Right atrium auricular region (tissue), 2 donors: ENCODE data around the gene NPAS3. TPM values are rescaled to one million over a fixed set of nuclear protein-coding genes. Genes with fewer than 3 reads are reported as not detected.

Experiments
- DNase-seq: peaks from one replicate; pipeline ENCODE4 v3.0.0-alpha.2; 2019; ENCODE audit warnings: low spot score
- H3K27ac ChIP-seq, 2 donors: fragments of 200-600 bp; sonication (generic); 1 replicate in 1 of 2; 2 replicates in 1 of 2; pipeline ENCODE4 v1.5.1; 2016 to 2019
- H3K27me3 ChIP-seq, 2 donors: fragments of 200-600 bp; sonication (generic); one replicate each; pipeline versions ENCODE4 v1.5.1 to v1.6.0; 2017 to 2019
- H3K36me3 ChIP-seq: fragments of 200-600 bp; sonication (generic); one replicate; pipeline ENCODE4 v1.5.1; 2016
- H3K4me1 ChIP-seq, 2 donors: fragments of 200-600 bp; sonication (generic); one replicate each; pipeline versions ENCODE4 v1.5.1 to v1.6.0; 2017 to 2019
- H3K4me3 ChIP-seq, 2 donors: fragments of 200-600 bp; sonication (generic); 1 replicate in 1 of 2; 2 replicates in 1 of 2; pipeline ENCODE4 v1.5.1; 2017 to 2019; ENCODE audit warnings: mild to moderate bottlenecking in 1 of 2, moderate library complexity in 1 of 2
- H3K9me3 ChIP-seq, 2 donors: fragments of 200-600 bp; sonication (generic); one replicate each; pipeline ENCODE4 v1.5.1; 2019
- total RNA-seq, 2 donors: library from RNA; depleted of rRNA; stranded (reverse); fragments of >200 nt; gene quantifications; one replicate each; pipeline ENCODE4 v1.1.0, GENCODE V29; 2016
- TF ChIP-seq, protein P1 (sequence below), 2 donors: fragments of 200-600 bp; sonication (generic); IDR thresholded peaks; one replicate each; pipeline ENCODE4 v1.5.1; 2019; ENCODE audit warnings: antibody characterized with exemption in 2 of 2

The NPAS3 gene
- total RNA-seq, 2 donors from 2014 or later: 0.67 to 1.3 TPM

DNA sequence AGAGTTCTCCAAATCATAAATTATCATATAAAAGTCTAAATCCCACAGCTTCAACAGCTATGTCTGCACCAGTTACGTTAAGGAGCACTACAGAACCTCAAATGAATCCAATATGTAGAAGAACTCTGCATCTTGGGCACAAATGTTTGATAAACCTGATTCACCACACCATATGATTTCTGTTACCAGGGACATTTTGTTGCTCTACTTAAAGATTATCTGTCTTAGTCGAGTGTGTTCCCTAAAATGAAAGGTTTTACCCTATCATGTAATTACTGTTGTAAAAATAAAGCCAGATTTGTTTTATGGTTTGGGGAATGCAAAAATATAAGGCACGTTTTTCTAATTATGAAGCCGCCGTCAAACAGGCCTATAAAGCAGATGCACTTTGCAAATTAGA is 649.1 kb downstream of the NPAS3 start:
- Histone ChIP-seq H3K9me3 (no peaks in the 10 kb centered on the region), H3K4me3 (no peak overlapping the region), H3K27me3 (no peaks in the 10 kb centered on the region), H3K36me3 (no peaks in the 10 kb centered on the region), H3K27ac (no peak overlapping the region), H3K4me1 (no peaks in the 10 kb centered on the region)
- TF ChIP-seq, protein P1, sequence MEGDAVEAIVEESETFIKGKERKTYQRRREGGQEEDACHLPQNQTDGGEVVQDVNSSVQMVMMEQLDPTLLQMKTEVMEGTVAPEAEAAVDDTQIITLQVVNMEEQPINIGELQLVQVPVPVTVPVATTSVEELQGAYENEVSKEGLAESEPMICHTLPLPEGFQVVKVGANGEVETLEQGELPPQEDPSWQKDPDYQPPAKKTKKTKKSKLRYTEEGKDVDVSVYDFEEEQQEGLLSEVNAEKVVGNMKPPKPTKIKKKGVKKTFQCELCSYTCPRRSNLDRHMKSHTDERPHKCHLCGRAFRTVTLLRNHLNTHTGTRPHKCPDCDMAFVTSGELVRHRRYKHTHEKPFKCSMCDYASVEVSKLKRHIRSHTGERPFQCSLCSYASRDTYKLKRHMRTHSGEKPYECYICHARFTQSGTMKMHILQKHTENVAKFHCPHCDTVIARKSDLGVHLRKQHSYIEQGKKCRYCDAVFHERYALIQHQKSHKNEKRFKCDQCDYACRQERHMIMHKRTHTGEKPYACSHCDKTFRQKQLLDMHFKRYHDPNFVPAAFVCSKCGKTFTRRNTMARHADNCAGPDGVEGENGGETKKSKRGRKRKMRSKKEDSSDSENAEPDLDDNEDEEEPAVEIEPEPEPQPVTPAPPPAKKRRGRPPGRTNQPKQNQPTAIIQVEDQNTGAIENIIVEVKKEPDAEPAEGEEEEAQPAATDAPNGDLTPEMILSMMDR (IDR thresholded peaks at IDR 0.05): no peak
- no peak for DNase-seq

DNA sequence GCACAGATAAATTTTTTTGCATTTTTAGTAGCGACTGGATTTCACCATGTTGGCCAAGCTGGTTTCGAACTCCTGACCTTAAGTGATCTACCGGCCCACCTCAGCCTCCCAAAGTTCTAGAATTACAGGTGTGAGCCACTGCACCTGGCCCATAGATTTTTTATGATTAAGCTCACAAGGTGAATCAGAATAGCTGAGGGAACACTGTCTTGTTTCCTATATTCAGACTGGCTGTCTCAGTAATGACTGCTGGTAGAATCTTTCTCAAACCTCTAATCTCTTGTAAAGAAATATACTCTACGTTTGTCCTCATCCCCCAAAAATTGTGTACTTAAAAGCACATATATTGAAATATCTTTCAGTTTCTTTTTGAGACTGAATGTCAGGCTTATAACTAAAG is 650.1 kb downstream of the NPAS3 start:
- Histone ChIP-seq H3K4me3 (no peak overlapping the region), H3K27ac (no peak overlapping the region), H3K9me3 (no peaks in the 10 kb centered on the region), H3K36me3 (no peaks in the 10 kb centered on the region), H3K27me3 (no peaks in the 10 kb centered on the region), H3K4me1 (no peaks in the 10 kb centered on the region)
- TF ChIP-seq, protein P1 (IDR thresholded peaks at IDR 0.05): no peak
- DNase-seq: no peak

DNA sequence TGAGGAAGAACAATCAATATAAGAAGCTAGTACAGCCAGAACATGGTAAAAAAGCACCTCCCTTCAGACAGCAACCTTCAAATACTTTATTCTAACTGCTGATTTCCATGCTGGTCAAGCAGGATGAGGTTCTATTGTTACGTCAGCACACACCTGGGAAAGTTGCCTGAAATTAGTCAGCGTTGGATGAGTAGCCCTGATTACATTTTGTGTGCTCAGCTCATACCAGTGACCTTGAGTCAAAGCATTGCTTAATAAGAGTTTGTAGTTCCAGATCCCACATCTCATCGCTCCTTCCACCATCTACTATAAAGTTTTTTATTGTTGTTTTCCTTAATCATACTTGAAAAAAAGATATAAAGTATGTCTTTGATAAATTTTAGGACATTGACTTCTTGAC is 650.7 kb downstream of the NPAS3 start:
- no peaks in the 10 kb centered on the region for H3K27me3 ChIP-seq
- DNase-seq: no peak
- TF ChIP-seq, protein P1 (IDR thresholded peaks at IDR 0.05): no peak
- no peaks in the 10 kb centered on the region for H3K9me3 ChIP-seq
- no peak overlapping the region for H3K4me3 ChIP-seq
- H3K4me1 ChIP-seq: no peaks in the 10 kb centered on the region
- H3K36me3 ChIP-seq: no peaks in the 10 kb centered on the region
- no peak overlapping the region for H3K27ac ChIP-seq

DNA sequence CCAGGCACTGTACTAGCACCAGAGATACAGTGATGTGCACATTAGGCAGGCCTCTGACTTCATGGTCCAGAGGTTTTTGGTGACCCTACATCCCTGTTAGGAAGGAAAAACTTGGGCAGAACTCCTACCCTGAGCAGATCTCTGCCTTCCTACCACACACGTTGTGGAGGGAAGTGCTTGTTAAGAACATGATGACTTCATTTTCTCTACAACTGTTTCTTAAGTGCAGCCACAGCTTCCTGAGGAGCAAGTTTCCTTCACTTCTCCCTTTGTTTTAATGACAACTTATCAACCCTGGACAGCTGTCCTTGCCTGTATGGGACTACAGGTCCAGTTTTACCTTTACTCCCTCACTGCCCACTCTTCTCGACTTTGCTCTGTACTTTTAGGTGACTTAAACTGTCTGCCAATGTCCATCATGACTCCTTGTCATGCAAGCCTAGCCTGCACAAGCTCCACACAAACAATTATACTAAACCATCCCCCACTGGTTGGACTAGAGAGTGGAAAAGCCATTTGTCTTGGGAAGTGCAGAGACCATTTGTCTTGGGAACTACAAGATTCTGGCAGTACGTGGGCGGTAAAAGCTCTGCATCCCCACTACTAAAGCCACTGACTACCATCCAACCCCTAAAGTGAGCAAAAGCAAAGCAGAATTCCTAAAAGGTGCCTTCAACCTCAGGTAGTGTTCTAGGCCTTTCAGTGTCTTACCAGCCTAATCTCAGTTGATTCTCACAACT is 652.4 kb downstream of the NPAS3 start:
- DNase-seq: no peak
- Histone ChIP-seq H3K4me1 (no peaks in the 10 kb centered on the region), H3K36me3 (no peaks in the 10 kb centered on the region), H3K9me3 (no peaks in the 10 kb centered on the region), H3K4me3 (no peak overlapping the region), H3K27ac (no peak overlapping the region), H3K27me3 (no peaks in the 10 kb centered on the region)
- TF ChIP-seq, protein P1 (IDR thresholded peaks at IDR 0.05): no peak

DNA sequence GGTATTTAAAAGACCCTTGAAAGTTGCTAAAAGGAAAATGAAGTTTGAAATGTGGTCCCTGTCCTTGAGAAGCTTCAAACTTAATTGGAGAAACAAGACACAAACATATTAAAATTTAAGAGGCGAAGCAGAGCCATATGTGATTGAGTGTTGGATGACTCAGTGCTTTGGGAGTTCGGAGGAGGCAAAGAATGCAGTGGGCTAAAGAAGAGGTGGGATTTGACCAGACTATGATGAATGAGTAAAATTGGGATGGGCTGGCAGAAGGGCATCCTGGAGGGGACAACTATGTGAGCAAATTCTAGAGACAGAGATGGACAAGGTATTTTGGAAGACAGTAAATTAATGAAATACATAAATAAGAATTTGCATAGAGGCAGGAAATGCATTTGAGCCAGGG is 653.6 kb downstream of the NPAS3 start:
- Histone ChIP-seq H3K9me3 (no peaks in the 10 kb centered on the region), H3K4me3 (no peak overlapping the region), H3K4me1 (no peaks in the 10 kb centered on the region), H3K27me3 (no peaks in the 10 kb centered on the region), H3K36me3 (no peaks in the 10 kb centered on the region), H3K27ac (no peak overlapping the region)
- TF ChIP-seq, protein P1 (IDR thresholded peaks at IDR 0.05): no peak
- DNase-seq: no peak
